Measurements from ENCODE around the gene HPN.

HPN gene

GRCh38 chr19:35015954-35016351 is 25.6 kb upstream of the HPN start:
- Histone ChIP-seq H3K4me1 (ENCODE audit: control insufficient read depth, insufficient read depth, low read length) (no peaks in the 10 kb centered on the region), H3K36me3 (ENCODE audit: control insufficient read depth in 2 of 2, insufficient read depth in 1 of 2, low read length in 2 of 2) (peaks cover 96 to 100% of the 10 kb centered on the region in 2 experiments), H3K4me3 (ENCODE audit: low read depth, low read length) (no peak overlapping the region), H3K9me3 (ENCODE audit: control insufficient read depth, insufficient read depth, low read depth, low read length) (no peaks in the 10 kb centered on the region), H3K27ac (ENCODE audit: extremely low read depth, low read depth, low read length) (no peak overlapping the region)
- TF ChIP-seq KLF8 (tag by site-specific recombination; IDR thresholded peaks at IDR 0.05) = no peak
- no peak for TF ChIP-seq ZNF555 (tag by site-specific recombination; conservative IDR thresholded peaks at IDR 0.05)
- TF ChIP-seq ZNF558 (tag by site-specific recombination; IDR thresholded peaks at IDR 0.05) = no peak
- no peak for TF ChIP-seq BCL11A (tag by site-specific recombination; IDR thresholded peaks at IDR 0.05; ENCODE audit: low read depth)
- TF ChIP-seq ZNF174 (tag by site-specific recombination; IDR thresholded peaks at IDR 0.05) = no peak
- no peak for TF ChIP-seq ZBTB21 (tag by site-specific recombination; IDR thresholded peaks at IDR 0.05)
- no peak for TF ChIP-seq ZNF10 (tag by site-specific recombination; IDR thresholded peaks at IDR 0.05)
- TF ChIP-seq ZNF585B (tag by site-specific recombination; IDR thresholded peaks at IDR 0.05) = no peak
- no peak for TF ChIP-seq ZNF221 (tag by site-specific recombination; IDR thresholded peaks at IDR 0.05; ENCODE audit: borderline replicate concordance)
- no peak for TF ChIP-seq ZNF223 (tag by site-specific recombination; IDR thresholded peaks at IDR 0.05)
- no peak for TF ChIP-seq ZNF561 (tag by site-specific recombination; IDR thresholded peaks at IDR 0.05; ENCODE audit: borderline replicate concordance)
- TF ChIP-seq ZNF391 (tag by site-specific recombination; IDR thresholded peaks at IDR 0.05; ENCODE audit: borderline replicate concordance, low read depth) = no peak
- TF ChIP-seq ZNF426 (tag by site-specific recombination; IDR thresholded peaks at IDR 0.05) = no peak
- no peak for TF ChIP-seq SALL2 (tag by site-specific recombination; IDR thresholded peaks at IDR 0.05; ENCODE audit: borderline replicate concordance)
- TF ChIP-seq YY1 (tag by site-specific recombination; IDR thresholded peaks at IDR 0.05) = no peak
- TF ChIP-seq AEBP2 (tag by site-specific recombination; IDR thresholded peaks at IDR 0.05; ENCODE audit: borderline replicate concordance) = no peak
- POLR2A ChIA-PET = interaction anchor here (1.8 kb wide), 1 partner anchor 12 kb away, joined by 10 read pairs; no protein-coding TSS in a partner anchor
- CTCF ChIA-PET = interaction anchor here (1.4 to 9.0 kb wide), 2 partner anchors 43 to 178 kb away, joined by 3 to 96 read pairs; no protein-coding TSS in a partner anchor

GRCh38 chr19:35017507-35017906 is 24.0 kb upstream of the HPN start:
- TF ChIP-seq ZNF433 (tag by site-specific recombination; IDR thresholded peaks at IDR 0.05; ENCODE audit: low read depth) (no peak), ZBTB6 (tag by site-specific recombination; IDR thresholded peaks at IDR 0.05) (no peak), MYNN (tag by site-specific recombination; IDR thresholded peaks at IDR 0.05; ENCODE audit: borderline replicate concordance) (no peak), ZNF174 (tag by site-specific recombination; IDR thresholded peaks at IDR 0.05) (no peak), ZNF2 (tag by site-specific recombination; IDR thresholded peaks at IDR 0.05) (no peak), ZNF768 (tag by site-specific recombination; IDR thresholded peaks at IDR 0.05) (no peak), ZNF792 (tag by site-specific recombination; IDR thresholded peaks at IDR 0.05) (no peak), ZNF16 (tag by site-specific recombination; IDR thresholded peaks at IDR 0.05; ENCODE audit: low read depth) (no peak)
- TF ChIP-seq, protein P1, sequence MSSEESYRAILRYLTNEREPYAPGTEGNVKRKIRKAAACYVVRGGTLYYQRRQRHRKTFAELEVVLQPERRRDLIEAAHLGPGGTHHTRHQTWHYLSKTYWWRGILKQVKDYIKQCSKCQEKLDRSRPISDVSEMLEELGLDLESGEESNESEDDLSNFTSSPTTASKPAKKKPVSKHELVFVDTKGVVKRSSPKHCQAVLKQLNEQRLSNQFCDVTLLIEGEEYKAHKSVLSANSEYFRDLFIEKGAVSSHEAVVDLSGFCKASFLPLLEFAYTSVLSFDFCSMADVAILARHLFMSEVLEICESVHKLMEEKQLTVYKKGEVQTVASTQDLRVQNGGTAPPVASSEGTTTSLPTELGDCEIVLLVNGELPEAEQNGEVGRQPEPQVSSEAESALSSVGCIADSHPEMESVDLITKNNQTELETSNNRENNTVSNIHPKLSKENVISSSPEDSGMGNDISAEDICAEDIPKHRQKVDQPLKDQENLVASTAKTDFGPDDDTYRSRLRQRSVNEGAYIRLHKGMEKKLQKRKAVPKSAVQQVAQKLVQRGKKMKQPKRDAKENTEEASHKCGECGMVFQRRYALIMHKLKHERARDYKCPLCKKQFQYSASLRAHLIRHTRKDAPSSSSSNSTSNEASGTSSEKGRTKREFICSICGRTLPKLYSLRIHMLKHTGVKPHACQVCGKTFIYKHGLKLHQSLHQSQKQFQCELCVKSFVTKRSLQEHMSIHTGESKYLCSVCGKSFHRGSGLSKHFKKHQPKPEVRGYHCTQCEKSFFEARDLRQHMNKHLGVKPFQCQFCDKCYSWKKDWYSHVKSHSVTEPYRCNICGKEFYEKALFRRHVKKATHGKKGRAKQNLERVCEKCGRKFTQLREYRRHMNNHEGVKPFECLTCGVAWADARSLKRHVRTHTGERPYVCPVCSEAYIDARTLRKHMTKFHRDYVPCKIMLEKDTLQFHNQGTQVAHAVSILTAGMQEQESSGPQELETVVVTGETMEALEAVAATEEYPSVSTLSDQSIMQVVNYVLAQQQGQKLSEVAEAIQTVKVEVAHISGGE (tag by site-specific recombination; conservative IDR thresholded peaks at IDR 0.05; ENCODE audit: low read depth) = no peak
- TF ChIP-seq, protein P2, sequence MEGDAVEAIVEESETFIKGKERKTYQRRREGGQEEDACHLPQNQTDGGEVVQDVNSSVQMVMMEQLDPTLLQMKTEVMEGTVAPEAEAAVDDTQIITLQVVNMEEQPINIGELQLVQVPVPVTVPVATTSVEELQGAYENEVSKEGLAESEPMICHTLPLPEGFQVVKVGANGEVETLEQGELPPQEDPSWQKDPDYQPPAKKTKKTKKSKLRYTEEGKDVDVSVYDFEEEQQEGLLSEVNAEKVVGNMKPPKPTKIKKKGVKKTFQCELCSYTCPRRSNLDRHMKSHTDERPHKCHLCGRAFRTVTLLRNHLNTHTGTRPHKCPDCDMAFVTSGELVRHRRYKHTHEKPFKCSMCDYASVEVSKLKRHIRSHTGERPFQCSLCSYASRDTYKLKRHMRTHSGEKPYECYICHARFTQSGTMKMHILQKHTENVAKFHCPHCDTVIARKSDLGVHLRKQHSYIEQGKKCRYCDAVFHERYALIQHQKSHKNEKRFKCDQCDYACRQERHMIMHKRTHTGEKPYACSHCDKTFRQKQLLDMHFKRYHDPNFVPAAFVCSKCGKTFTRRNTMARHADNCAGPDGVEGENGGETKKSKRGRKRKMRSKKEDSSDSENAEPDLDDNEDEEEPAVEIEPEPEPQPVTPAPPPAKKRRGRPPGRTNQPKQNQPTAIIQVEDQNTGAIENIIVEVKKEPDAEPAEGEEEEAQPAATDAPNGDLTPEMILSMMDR (tag by site-specific recombination; IDR thresholded peaks at IDR 0.05) = no peak
- Histone ChIP-seq H3K36me3 (ENCODE audit: control insufficient read depth in 2 of 2, insufficient read depth in 1 of 2, low read length in 2 of 2) (peaks cover 96 to 100% of the 10 kb centered on the region in 2 experiments), H3K4me1 (ENCODE audit: control insufficient read depth, insufficient read depth, low read length) (no peaks in the 10 kb centered on the region), H3K9me3 (ENCODE audit: control insufficient read depth, insufficient read depth, low read depth, low read length) (no peaks in the 10 kb centered on the region), H3K27ac (ENCODE audit: extremely low read depth, low read depth, low read length) (no peak overlapping the region), H3K4me3 (ENCODE audit: low read depth, low read length) (no peak overlapping the region)
- ChIA-PET POLR2A (interaction anchor here (1.8 kb wide), 1 partner anchor 10 kb away, joined by 10 read pairs; no protein-coding TSS in a partner anchor), CTCF (interaction anchor here (0.6 to 9.0 kb wide), 7 partner anchors 17 to 173 kb away, joined by 3 to 96 read pairs (median 3); partner anchors contain the start of gene GRAMD1A)
